HG02840 (cell line): ENCODE measurements around the gene ARHGAP6.
"Not testable (repeated sequence)": the region's sequence is repeated elsewhere in the genome, so short reads cannot be mapped to it uniquely, and the experiment has no call there.

ENCODE experiments used
- ATAC-seq: cut with Tn5 transposase; IDR thresholded peaks from one replicate; pipeline ENCODE4 v1.9.1; 2021; ENCODE audit warnings: mild to moderate bottlenecking, moderate library complexity, moderate number of reproducible peaks; ENCODE audit not compliant: unreplicated experiment, low FRiP score

Gene ARHGAP6

DNA sequence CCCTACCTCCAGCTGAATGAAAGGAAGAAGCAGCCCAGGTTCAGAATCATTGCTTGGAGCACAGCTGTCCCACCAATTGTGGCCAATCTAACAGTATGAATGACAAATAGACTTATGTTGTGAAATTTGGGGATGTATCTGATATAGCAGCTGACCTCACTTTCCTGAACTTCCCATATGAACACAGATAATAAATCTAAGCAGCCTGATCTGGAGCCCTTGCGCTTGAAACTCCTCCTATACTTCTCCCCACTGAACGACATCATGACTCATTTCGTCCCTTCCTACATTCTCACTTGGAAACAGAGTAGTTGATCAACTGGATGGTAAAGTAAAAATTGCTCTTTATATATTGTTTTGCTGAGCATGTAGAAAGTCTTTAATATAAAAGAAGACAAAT is 396.7 kb downstream of the ARHGAP6 start:
- ATAC-seq, result no peak

DNA sequence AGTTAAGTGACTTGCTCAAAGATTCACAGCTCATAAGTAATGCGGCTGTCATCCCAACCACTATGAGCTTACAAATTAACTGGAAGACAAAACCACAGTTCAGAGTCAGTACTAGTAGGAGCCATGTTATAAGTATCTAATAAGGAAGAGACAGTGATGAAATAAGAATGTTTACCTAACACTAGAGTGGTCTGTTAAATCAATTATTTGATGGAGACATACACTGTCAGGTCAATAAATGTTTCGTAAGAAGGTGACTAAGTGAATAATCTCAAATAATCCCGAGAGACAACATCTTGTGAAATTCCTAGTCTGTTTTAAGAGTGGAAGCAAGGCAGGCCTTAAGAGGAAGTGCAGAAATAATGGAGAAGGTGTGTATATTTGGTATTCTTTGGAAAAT is 398.3 kb downstream of the ARHGAP6 start:
- ATAC-seq, result no peak

DNA sequence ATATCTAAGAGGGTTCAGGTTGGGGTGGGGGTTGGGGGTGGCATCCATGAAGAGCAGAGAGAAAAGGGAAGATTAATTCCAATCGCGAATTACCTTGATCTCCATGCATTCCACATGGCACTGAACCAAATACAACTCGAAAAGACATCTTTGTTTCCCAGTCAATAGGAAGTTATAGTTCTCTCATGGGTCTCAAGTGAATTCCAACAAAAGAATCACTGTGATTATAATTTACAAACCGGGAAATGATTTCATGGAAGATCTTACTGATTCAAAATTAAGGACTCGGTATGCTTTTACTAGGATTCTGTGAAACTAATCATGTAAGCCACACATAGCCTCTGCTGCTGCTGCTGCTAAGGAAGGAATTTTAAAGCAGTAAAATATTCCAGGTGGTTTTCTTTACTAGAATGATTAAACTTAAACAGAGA is 399.1 kb downstream of the ARHGAP6 start:
- ATAC-seq, result no peak

DNA sequence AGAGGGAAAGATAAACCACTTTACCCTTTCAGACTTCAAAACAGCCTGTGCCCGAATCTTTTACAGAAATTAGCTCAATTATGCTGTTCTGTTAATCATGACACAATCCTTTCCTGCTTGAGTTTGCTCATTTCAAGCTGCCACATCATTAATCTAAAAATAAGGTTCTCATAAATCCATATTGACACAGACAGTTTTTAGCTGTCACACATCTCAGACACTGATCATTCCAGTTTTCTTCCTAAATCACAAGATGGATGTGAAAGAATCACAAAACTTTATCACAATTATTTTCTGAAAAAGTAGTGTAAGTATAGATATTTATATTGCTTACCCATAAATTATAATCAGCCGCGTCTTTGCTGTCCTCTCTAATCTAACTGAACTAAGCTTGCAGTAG is 400.4 kb downstream of the ARHGAP6 start:
- ATAC-seq, result no peak

DNA sequence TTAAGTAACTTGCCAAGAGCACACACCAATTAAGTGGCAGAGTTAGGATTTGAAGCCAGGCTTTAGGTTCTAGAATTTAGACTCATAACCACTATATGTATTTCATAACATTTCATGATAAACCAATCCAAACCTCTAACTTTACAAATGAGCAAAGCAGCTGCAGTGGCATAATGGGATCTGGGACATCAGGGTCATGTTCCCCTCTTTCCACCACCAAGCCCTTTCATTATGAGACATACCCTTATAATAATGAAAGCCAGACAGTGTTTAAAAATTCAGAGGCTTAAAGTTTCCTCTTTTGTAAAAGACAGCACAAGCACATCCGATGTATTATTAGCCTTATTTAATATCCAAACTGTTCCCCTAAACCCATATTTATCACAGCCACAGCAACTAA is 400.8 kb downstream of the ARHGAP6 start:
- no peak for ATAC-seq

DNA sequence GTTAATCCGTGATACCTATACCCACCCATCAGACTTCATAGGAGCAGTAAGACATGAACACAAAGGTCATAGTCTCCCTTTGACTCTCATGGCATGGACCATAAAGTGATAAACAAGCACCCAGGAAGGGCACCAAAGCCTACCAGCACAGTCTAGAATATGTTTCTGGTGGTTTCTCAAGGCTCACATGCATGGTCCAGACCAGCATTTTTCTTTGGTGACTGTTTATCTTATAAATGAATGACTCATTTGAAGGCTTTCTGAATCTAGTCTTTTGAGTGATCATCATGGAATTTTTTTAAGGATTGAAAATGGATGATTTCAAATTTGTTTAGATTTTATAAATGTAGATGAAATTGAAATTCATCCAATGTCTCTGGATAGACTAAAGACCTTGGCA is 404.5 kb downstream of the ARHGAP6 start:
- no peak for ATAC-seq

DNA sequence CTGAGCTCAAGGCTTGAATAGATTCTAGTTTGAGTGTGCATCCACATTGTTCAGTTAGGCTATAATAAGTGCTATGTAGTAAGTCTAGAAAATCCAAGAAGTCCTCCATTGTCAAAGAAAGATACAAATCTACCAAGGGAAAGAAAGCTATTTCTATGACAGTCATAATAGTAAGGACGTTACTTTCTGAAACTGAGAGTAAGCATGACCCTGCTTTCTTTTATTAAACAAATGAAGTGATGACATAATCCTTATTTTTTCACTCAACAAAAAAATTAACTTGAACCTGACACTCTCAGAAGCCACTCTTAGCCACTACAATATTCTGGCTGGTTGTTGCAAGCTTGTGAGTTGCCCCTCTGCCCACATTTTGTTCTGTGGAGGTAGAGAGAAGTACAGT is 406.3 kb downstream of the ARHGAP6 start:
- no peak for ATAC-seq

DNA sequence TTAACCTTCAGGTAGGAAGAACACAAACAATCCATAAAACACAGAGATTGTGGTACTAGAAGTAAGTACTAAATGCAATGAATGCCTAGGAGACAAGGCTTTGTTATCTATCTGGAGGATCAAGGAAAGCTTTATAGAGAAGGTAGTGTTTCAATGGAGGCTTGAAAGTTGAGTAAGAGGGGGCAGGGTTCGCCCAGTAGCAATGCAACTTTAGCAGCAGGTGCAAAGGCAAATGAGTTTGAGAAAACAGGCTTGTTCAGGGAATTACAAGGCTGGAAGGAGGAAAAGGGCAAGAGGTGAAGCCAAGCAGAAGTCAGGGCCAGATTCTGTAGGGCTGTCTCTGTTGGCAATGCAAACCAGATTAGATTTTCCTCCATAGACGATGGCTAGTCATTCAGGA is 408.0 kb downstream of the ARHGAP6 start:
- ATAC-seq, result no peak

DNA sequence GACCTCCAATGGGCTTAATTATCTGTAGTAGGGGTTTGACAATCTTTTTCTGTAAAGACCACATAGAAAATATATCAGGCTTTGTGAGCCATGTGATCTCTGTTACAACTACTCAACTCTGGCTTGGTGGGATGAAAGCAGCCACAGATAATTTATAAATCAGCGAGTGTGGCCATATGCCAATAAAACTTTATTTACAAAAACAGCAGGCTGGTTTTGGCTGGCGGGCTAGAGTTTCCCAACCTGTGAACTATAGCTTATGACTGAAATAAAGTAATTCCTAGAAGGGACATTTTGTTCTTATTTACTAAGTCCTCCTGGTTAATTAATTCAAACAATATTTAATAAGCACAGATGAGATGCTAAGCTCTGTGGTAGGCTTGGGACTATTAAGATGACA is 408.4 kb downstream of the ARHGAP6 start:
- ATAC-seq, result no peak

DNA sequence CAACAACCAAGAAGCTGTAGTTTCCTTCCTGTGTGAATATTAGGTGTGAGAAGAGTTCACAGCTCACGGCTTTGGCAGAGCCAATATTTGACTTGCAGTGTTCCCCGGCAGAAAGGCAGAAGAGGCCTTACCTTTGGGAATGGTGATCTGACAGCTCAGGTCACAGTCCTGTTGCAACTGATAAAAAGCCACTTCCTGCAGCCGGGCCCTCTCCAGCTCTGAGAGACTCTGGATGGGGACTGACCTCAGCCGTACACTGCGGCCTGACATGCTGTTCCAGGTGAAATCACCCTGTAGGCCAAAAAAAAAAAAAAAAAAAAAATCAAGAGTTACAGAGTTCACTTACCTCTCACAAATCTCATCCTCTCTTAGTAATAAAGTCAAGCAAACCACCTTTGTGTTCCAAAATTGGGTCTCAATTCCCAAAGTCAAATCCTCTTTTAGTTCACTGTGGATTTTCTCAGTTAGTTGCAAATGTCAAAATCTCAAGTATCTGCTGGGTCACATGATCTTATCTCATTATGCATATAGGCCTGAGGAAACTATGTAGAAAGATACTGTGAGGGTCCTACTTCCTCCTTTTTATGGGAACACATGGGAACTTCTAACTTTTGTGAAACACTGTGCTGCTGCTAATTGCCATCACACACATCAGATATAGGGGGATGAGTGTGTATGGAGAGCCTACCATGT is 411.2 kb downstream of the ARHGAP6 start:
- ATAC-seq, result no peak

DNA sequence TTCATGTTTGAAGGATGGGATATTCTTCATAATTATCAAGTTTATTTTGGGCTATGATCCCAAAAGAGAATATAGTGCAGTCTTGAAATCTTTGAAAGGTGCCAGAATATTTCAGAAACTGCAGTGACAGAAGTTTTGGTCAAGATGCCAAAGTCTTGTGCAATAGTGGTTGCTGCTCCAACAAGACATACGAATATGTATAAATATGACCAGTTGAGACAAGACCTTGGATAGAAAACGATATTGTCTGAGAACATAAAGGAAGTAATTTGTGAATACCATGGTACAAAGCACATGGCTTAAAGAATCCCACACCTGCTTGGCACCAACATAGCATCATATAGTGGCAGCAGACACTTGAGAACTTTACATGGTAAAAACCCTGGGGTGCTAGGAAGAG is 421.1 kb downstream of the ARHGAP6 start:
- no peak for ATAC-seq

DNA sequence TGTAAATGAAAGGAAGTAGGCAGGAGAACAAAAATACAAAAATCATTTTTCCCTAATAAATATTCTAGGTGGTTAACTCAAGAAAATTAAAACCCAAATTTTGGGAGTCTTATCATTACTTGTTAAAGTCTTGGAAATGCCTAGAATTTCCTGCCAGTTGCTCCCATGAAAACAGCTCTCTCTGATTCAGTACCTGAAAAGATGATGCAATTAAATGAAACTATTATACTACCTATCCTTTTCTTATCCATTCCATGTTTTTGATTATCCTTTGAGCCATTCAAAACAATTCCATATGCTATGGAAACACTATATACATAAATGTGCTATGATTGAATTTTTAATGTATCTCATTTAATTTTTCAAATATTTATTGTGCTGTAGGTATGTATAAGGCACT is 423.0 kb downstream of the ARHGAP6 start:
- ATAC-seq, result no peak

DNA sequence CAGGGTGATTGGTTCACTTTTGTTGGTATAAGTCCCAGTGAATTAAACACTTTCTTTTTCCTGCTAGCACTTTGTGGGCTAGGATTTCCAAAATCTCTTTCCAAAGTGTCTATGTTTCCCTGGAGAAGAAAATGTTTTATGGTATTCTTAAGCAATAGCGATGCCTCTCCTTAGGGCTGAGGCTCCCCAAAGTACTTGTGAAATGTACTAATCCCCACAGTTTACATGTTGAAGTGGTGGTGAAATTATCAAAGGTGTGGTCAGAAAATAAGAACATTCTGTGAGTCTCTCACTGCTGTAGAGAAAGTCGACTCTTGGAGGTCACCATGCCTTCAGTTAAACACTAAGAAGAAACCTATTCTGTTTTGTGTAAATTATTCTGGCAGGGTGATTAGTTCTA is 424.0 kb downstream of the ARHGAP6 start:
- no peak for ATAC-seq

DNA sequence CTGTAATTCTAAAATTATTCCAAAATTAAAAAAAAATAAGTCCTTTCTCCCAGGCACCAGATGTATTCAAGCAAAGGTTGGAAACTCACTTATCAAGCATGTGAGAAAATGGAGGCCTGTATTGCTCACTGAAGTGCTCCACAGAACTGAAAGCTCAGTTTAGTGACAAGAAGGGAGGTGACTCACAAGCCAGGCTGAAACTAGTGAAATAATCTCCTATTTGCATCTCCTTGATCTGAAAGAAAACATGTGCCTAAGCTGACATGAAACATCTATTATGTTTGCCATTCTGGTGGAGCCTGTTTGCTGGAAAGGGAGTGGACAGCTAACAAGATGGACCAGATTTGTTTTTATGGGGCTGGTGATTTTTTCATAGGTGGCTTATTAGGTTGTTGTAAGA is 426.5 kb downstream of the ARHGAP6 start:
- ATAC-seq, result peak; percentile 62

DNA sequence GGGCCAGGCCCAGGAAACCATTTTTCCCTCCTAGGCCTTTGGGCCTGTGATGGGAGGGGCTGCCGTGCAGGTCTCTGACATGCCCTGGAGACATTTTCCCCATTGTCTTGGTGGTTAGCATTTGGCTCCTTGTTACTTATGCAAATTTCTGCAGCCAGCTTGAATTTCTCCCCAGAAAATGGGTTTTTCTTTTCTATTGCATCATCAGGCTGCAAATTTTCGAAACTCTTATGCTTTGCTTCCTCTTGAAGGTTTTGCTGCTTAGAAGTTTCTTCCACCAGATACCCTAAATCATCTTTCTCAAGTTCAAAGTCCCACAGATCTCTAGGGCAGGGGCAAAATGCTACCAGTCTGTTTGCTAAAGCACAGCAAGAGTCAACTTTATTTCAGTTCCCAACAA is 430.3 kb downstream of the ARHGAP6 start:
- not testable (repeated sequence) for ATAC-seq

DNA sequence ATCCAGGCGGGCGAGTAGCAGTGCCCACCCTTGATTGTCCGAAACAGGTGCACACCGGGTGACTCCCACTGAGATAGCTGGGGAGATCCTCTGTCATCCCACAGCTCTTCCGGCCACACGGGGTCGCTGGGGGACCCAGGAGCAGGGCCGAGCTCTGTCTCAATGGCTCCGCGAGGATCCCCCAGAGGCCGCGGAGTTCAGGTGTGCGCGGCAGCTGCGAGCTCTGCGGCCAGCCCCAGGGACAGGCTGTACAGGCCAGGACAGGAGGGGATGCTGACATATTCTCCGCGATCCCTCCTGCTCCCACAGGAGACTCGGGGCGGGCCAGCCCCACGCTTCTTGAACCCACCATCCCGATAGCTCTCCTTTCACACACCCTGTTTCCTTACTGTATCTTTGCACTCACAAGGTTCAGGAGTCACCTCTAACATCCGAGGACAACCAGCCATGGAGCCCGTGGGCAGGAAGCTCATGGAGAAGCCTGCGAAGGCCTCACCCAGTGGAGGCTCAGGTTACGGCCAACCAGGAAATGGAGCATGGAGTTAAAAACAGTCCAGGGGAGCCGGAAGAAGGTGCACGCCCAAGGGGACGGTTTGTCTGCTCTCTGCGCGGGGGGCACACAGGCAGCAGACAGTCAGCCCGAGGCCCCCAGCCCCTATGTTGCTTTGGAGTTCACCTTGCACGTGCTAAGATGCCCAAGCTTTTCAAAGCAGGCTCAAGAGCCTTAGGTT is 450.4 kb downstream of the ARHGAP6 start:
- ATAC-seq, result peak; percentile 56

DNA sequence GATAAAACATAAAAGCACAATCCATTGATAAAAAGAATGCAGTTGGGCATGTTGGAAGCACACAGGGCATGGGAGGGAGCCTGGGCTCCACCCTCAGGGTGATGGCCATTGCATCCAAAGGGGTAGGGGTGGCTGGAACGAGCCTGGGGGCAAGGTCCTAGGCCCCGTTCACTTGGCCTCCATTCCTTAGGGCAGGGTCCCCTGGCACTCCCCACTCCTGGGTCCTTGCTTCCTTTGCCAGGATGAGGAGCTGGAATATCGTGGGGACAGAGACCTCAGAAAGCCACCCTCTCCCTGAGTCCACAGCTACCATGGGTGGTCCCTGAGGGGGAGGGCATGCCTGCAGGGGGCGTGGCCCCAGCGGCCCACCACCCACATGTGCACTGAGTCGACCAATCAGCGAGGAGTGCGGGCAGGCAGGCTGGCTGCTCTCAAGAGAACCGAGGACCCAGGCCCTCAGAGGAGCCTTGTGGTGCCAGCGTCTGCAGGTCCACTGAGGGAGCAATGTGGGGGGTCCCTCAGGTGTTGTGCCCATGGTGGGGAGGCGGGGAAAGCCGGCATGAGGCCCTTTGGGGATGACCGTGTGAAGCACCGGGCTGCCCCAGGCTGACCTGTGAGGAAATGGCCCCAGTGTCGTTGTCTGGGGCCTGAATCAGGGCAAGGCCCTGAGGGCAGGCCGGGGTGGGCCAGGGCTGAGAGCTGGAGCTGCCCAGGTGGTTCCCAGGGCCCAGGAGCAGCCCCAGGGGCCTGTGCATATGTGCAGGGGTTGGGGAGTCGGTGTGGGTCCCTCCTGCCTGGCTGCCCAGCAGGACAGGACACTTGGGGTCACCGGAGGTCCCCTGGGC is 451.2 kb downstream of the ARHGAP6 start:
- ATAC-seq, result no peak

DNA sequence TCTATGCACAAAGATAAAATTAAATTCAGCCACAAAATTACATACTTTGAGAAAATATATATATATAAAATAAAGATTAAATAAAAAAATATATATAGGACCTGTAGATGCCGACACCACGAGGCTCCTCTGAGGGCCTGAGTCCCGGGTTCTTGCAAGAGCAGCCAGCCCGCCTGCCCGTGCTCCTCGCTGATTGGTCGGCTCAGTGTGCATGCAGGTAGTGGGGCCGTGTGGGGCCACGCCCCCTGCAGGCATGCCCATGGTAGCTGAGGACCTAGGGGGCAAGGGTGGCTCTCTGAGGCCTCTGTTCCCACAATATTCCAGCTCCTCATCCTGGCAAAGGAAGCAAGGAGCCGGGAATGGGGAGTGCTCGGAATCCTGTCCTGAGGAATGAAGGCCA is 453.0 kb downstream of the ARHGAP6 start:
- no peak for ATAC-seq

DNA sequence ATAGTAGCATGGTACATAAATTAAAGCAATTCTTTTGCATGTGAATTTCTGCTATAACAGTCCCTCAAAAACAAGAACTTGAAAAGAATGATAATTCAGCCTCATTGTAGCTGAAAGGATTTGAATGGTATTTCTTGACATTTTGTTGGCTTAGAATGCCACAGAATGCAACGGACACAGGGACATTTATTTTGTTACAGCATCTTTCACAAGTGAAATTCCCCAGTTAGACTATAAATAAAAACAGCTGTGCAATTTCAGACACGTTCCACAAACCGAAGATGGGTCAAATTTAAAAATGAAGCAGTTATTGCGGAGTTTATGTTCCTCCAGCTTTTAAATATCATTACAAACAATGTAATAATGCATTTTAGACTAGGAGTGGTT is 455.3 kb downstream of the ARHGAP6 start:
- no peak for ATAC-seq

DNA sequence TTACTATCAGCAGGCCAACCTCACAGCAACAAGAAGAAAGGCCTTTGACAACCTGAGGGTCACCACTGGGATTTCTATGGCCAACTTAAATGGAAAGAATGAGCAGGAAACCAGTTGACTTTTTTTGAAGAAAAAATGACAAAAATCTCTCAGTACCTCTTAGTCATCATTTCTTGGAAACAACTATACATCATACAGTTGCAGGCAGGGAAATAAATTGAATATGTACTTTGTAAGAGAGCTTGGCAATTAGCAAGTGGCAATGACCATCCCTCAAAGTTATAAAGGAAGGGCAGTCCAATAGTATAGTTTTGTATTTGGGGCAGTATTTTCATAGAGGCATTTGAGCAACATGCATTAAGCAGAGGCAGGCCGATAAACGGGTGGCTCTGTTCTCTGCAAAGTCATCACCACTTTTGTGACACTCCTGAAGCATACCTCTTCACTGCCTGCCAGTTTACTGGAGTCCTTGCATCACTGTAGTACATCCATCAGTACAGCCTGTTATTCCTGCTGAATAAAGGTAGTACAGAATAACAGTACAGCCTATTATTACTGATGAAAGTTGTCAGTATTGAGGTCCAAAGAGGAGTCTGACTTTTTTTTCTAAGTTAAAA is 455.8 kb downstream of the ARHGAP6 start:
- no peak for ATAC-seq

DNA sequence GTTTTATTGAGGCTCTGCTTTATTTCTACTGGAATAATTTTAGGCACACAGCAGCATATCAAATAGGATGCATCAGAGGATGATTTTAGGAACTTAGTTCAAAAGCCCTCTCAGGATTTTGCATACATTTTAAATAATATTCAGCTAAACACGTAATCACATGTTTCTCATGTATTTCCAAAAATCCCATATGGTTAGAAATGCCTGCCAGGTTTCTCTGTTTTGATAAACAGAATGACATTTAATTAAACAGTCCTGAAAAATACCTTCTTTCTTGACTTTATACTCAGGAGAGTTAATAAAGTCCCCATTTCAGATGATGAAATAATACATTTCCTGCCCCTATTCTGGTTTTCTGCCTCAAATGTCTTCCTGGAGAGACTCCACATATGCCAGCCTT is 459.0 kb downstream of the ARHGAP6 start:
- ATAC-seq, result no peak
